Fibroblast of the aortic adventitia (primary cell): ENCODE data around the gene PCDHB10. TPM values are rescaled to one million over a fixed set of nuclear protein-coding genes. Genes with fewer than 3 reads are reported as not detected.
"Not testable (repeated sequence)": the region's sequence is repeated elsewhere in the genome, so short reads cannot be mapped to it uniquely, and the experiment has no call there.

Source experiments
- DNase-seq: peaks from one replicate; pipeline ENCODE4 v3.0.0-alpha.2; 2010; ENCODE audit warnings: low read depth
- H3K4me3 ChIP-seq: 2 replicates; pipeline ENCODE4 v1.5.1; 2011; ENCODE audit warnings: low read depth, mild to moderate bottlenecking, control low read depth, low read length, moderate library complexity
- CTCF ChIP-seq: IDR thresholded peaks from 2 replicates; pipeline ENCODE4 v1.5.1; 2011; ENCODE audit warnings: mild to moderate bottlenecking, low read length, control low read depth, inconsistent platforms; ENCODE audit not compliant: insufficient read depth
- total RNA-seq: library from RNA; depleted of rRNA; stranded (reverse); fragments of >200 nt; gene quantifications from 2 replicates; pipeline ENCODE4 v1.2.3, GENCODE V29; 2012; ENCODE audit warnings: low replicate concordance

The PCDHB10 gene
- total RNA-seq, 1 donor = 0.36 TPM

- no peak within 1 kb of the TSS for H3K4me3 ChIP-seq
- DNase-seq = no peak
- peak; percentile 21 for TF ChIP-seq CTCF
These were observed 5.1 kb upstream of the PCDHB10 start, which contains the start of gene PCDHB9 for GRCh38 chr5:141186897-141187512. TSS of gene PCDHB9 (plus strand) at chr5:141187161. CDS start at chr5:141187319, 158 bp downstream.

- not testable (repeated sequence) for H3K4me3 ChIP-seq, DNase-seq
These were observed 3.5 kb upstream of the PCDHB10 start for GRCh38 chr5:141188682-141189081.

DNA sequence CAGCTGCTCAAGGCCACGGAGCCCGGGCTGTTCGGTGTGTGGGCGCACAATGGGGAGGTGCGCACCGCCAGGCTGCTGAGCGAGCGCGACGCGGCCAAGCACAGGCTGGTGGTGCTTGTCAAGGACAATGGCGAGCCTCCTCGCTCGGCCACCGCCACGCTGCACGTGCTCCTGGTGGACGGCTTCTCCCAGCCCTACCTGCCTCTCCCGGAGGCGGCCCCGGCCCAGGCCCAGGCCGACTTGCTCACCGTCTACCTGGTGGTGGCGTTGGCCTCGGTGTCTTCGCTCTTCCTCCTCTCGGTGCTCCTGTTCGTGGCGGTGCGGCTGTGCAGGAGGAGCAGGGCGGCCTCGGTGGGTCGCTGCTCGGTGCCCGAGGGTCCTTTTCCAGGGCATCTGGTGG is 3.0 kb upstream of the PCDHB10 start:
- not testable (repeated sequence) for DNase-seq, H3K4me3 ChIP-seq

DNA sequence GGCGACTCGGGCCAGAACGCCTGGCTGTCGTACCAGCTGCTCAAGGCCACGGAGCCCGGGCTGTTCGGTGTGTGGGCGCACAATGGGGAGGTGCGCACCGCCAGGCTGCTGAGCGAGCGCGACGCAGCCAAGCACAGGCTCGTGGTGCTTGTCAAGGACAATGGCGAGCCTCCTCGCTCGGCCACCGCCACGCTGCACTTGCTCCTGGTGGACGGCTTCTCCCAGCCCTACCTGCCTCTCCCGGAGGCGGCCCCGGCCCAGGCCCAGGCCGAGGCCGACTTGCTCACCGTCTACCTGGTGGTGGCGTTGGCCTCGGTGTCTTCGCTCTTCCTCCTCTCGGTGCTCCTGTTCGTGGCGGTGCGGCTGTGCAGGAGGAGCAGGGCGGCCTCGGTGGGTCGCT is 2.2 kb downstream of the PCDHB10 start:
- not testable (repeated sequence) for H3K4me3 ChIP-seq, DNase-seq

DNA sequence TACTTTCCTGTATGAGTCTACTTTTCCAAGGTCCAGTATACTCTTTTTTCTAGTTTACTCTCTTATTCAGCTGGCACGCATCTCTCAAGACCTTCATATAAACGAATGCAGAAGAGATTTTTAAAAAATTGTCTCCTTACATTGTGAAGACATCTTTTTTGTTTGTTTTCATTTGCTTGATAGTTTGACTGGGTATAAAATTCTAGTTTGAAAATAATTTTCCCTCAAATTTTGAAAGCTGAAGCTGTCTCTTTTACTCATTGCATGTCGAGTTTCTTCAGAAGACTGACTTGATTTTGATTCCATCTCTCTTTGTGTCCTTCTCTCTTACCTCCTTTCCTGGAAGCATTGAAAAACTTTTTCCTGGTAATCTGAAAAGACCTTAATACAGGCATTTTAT is 4.2 kb downstream of the PCDHB10 start:
- no peak for DNase-seq
- no peak for TF ChIP-seq CTCF
- H3K4me3 ChIP-seq = no peak overlapping the region

GRCh38 chr5:141199359-141200235 is 7.4 kb downstream of the PCDHB10 start, which contains the start of gene PCDHB11:
TSS of gene PCDHB11 (plus strand) at chr5:141199627. CDS start at chr5:141199775, 148 bp downstream.
- H3K4me3 ChIP-seq = no peak within 1 kb of the TSS
- no peak for TF ChIP-seq CTCF
- DNase-seq = no peak

- not testable (repeated sequence) for DNase-seq
These were observed 9.0 kb downstream of the PCDHB10 start for GRCh38 chr5:141201126-141201525.

GRCh38 chr5:141201646-141202045 is 9.5 kb downstream of the PCDHB10 start:
- H3K4me3 ChIP-seq = not testable (repeated sequence)

More at GRCh38 chr5:141201126-141201525, 9.0 kb downstream of the PCDHB10 start:
- H3K4me3 ChIP-seq = not testable (repeated sequence)

DNA sequence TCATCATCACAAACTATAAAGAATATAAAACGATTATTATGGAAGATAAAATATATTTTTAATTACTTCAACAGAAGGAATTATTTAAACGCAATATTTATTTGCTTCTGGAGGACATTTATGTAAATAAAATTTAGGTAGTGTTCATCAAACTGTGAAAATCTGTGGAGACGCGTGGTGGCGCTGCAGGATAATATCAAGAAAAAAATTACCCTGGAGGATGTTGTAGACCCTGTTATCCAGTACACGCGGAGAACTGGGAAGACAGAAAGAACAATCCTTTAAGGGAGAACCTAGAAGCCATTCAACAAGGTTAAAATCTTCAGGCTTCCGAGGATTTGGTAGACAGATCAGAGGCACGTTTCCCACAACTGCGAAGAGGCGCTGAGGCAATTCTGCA is 16.3 kb downstream of the PCDHB10 start, which contains the start of gene PCDHB12:
PCDHB12 (plus strand) TSS at position 242 of the 400 bp plus-strand sequence. CDS start 189 bp downstream, outside the sequence.
- H3K4me3 ChIP-seq = no peak within 1 kb of the TSS
- TF ChIP-seq CTCF = no peak
- DNase-seq = no peak

More at GRCh38 chr5:141201646-141202045, 9.5 kb downstream of the PCDHB10 start:
- not testable (repeated sequence) for DNase-seq

- DNase-seq = not testable (repeated sequence)
These were observed 18.1 kb downstream of the PCDHB10 start for GRCh38 chr5:141210281-141210680.

GRCh38 chr5:141210849-141211248 is 18.7 kb downstream of the PCDHB10 start:
- not testable (repeated sequence) for H3K4me3 ChIP-seq, DNase-seq

More at GRCh38 chr5:141210281-141210680, 18.1 kb downstream of the PCDHB10 start:
- not testable (repeated sequence) for H3K4me3 ChIP-seq

GRCh38 chr5:141213656-141214339 is 21.6 kb downstream of the PCDHB10 start, which contains the start of gene PCDHB13:
TSS of gene PCDHB13 (plus strand) at chr5:141213919. CDS start at chr5:141214124, 205 bp downstream.
- H3K4me3 ChIP-seq = not testable (repeated sequence)
- DNase-seq = peak; percentile 9

- H3K4me3 ChIP-seq, DNase-seq: not testable (repeated sequence)
These were observed 22.4 kb downstream of the PCDHB10 start for GRCh38 chr5:141214583-141214982.
